HepG2 (cell line): ENCODE data around the gene LAPTM4A. TPM values are rescaled to one million over a fixed set of nuclear protein-coding genes. Genes with fewer than 3 reads are reported as not detected.
A peak's percentile ranks its signal among the peaks of the same experiment; 100 is the strongest.

ENCODE experiments used
- HNF4A ChIP-seq: sonication (generic); formaldehyde crosslinking; IDR thresholded peaks from 2 replicates; pipeline ENCODE4 v1.4.0; 2020; ENCODE audit warnings: missing genetic modification reagents
- MAFG ChIP-seq: sonication (generic); formaldehyde crosslinking; IDR thresholded peaks from 2 replicates; pipeline ENCODE4 v1.5.1; 2020; ENCODE audit warnings: mild to moderate bottlenecking, missing genetic modification reagents
- MAFK ChIP-seq, 2 experiments: IDR thresholded peaks in 1 of 2; conservative IDR thresholded peaks in 1 of 2; 2 replicates each; pipeline ENCODE4 v1.6.1; 2011; ENCODE audit warnings: improper control_type of control experiment in 2 of 2, low read length in 2 of 2
- MXD1 ChIP-seq: sonication (generic); formaldehyde crosslinking; IDR thresholded peaks from 2 replicates; pipeline ENCODE4 v1.4.0; 2020; ENCODE audit warnings: mild to moderate bottlenecking, missing genetic modification reagents
- PCBP1 ChIP-seq: fragments of 200-400 bp; formaldehyde crosslinking; IDR thresholded peaks from 2 replicates; pipeline ENCODE4 v1.6.1; 2017; ENCODE audit warnings: mild to moderate bottlenecking, low read depth, low read length, borderline replicate concordance
- SAP130 ChIP-seq: IDR thresholded peaks from 2 replicates; pipeline ENCODE4 v1.6.1; 2016; ENCODE audit warnings: low read depth
- SOX13 ChIP-seq, 3 experiments: fragments of 450-650 bp in 1 of 3; sonication (generic) in 1 of 3; formaldehyde crosslinking in 1 of 3; IDR thresholded peaks in 2 of 3; conservative IDR thresholded peaks in 1 of 3; 2 replicates each; pipeline versions ENCODE4 v1.5.0 to v1.6.1; 2016 to 2020; ENCODE audit warnings: antibody characterized with exemption in 1 of 3, mild to moderate bottlenecking in 1 of 3, missing compliant biosample characterization in 1 of 3, missing genetic modification reagents in 1 of 3, moderate library complexity in 1 of 3
- SP2 ChIP-seq: sonication (generic); formaldehyde crosslinking; IDR thresholded peaks from 2 replicates; pipeline ENCODE4 v1.5.1; 2020; ENCODE audit warnings: mild to moderate bottlenecking, missing genetic modification reagents
- SP4 ChIP-seq: sonication (generic); formaldehyde crosslinking; IDR thresholded peaks from 2 replicates; pipeline ENCODE4 v1.8.1; 2023; ENCODE audit warnings: mild to moderate bottlenecking, missing genetic modification reagents
- SRY ChIP-seq: sonication (generic); formaldehyde crosslinking; IDR thresholded peaks from 2 replicates; pipeline ENCODE4 v1.8.0; 2022; ENCODE audit warnings: mild to moderate bottlenecking, missing genetic modification reagents
- TFE3 ChIP-seq: IDR thresholded peaks from 2 replicates; pipeline ENCODE4 v1.6.1; 2016
- U2AF2 ChIP-seq: fragments of 200-400 bp; formaldehyde crosslinking; IDR thresholded peaks from 2 replicates; pipeline ENCODE4 v1.6.1; 2017; ENCODE audit warnings: low read depth, mild to moderate bottlenecking, low read length
- ZNF251 ChIP-seq: sonication (generic); formaldehyde crosslinking; IDR thresholded peaks from 2 replicates; pipeline ENCODE4 v1.9.0; 2021; ENCODE audit warnings: mild to moderate bottlenecking, missing genetic modification reagents
- ZNF260 ChIP-seq: sonication (generic); formaldehyde crosslinking; IDR thresholded peaks from 2 replicates; pipeline ENCODE4 v1.4.0; 2020; ENCODE audit warnings: missing genetic modification reagents, low read depth, mild to moderate bottlenecking, borderline replicate concordance
- ZNF605 ChIP-seq: sonication (generic); formaldehyde crosslinking; IDR thresholded peaks from 2 replicates; pipeline ENCODE4 v1.8.0; 2022; ENCODE audit warnings: mild to moderate bottlenecking, missing genetic modification reagents
- ZNF644 ChIP-seq: IDR thresholded peaks from 2 replicates; pipeline ENCODE4 v1.6.1; 2016; ENCODE audit warnings: low read depth
- ZNF678 ChIP-seq: sonication (generic); formaldehyde crosslinking; IDR thresholded peaks from 2 replicates; pipeline ENCODE4 v1.4.0; 2020; ENCODE audit warnings: mild to moderate bottlenecking, missing genetic modification reagents
- ZNF691 ChIP-seq: sonication (generic); formaldehyde crosslinking; IDR thresholded peaks from 2 replicates; pipeline ENCODE4 v1.4.0; 2020; ENCODE audit warnings: missing genetic modification reagents, low read depth, mild to moderate bottlenecking, borderline replicate concordance
- ZNF792 ChIP-seq: IDR thresholded peaks from 2 replicates; pipeline ENCODE4 v1.6.1; 2016
- ZNF83 ChIP-seq: sonication (generic); formaldehyde crosslinking; IDR thresholded peaks from 2 replicates; pipeline ENCODE4 v1.4.0; 2020; ENCODE audit warnings: missing genetic modification reagents, mild to moderate bottlenecking, borderline replicate concordance
- ZNF879 ChIP-seq: sonication (generic); formaldehyde crosslinking; IDR thresholded peaks from 2 replicates; pipeline ENCODE4 v1.8.1; 2023; ENCODE audit warnings: missing genetic modification reagents
- polyA plus RNA-seq, 8 experiments: library from polyadenylated mRNA; depleted of rRNA in 3 of 8; stranded (reverse) in 7 of 8; unstranded in 1 of 8; fragments of >200 nt; fragmentation: Illumina TruSeq in 4 of 8; extraction: Trizol in 4 of 8; gene quantifications; 2 replicates each; pipeline versions ENCODE4 v1.2.1 to v1.2.3, GENCODE V29; 2011 to 2016; ENCODE audit warnings: low read depth in 4 of 8, missing spikeins in 1 of 8, mixed read lengths in 1 of 8; ENCODE audit not compliant: insufficient read depth in 1 of 8
- total RNA-seq, 5 experiments: library from RNA; depleted of rRNA; stranded (reverse); fragments of >200 nt; fragmentation: Illumina TruSeq; extraction: Trizol; gene quantifications; 2 replicates each; pipeline ENCODE4 v1.2.3, GENCODE V29; 2016; ENCODE audit warnings: low read depth in 1 of 5
- TF ChIP-seq, protein P1 (sequence below): sonication (generic); formaldehyde crosslinking; conservative IDR thresholded peaks from 2 replicates; pipeline ENCODE4 v1.4.0; 2020; ENCODE audit warnings: mild to moderate bottlenecking, missing genetic modification reagents, moderate library complexity
- TF ChIP-seq, protein P2 (sequence below): sonication (generic); formaldehyde crosslinking; IDR thresholded peaks from 2 replicates; pipeline ENCODE4 v1.8.1; 2023; ENCODE audit warnings: missing genetic modification reagents, mild to moderate bottlenecking, borderline replicate concordance
- TF ChIP-seq, protein P3 (sequence below): sonication (generic); formaldehyde crosslinking; IDR thresholded peaks from 2 replicates; pipeline ENCODE4 v1.5.0; 2020; ENCODE audit warnings: missing genetic modification reagents, mild to moderate bottlenecking, borderline replicate concordance

The LAPTM4A gene
- total and polyA plus RNA-seq, 2 of the 13 experiments (the other 11 are each of a cell fraction or from before 2014, with no cell fraction given), result 116 to 558 TPM

- TF ChIP-seq ZNF879 (CRISPR knock-in tag) (no peak), ZNF251 (CRISPR knock-in tag) (no peak), ZNF644 (CRISPR knock-in tag) (0 out of 2 replicates have a peak, but pooled peaks have one; percentile 26), TFE3 (CRISPR knock-in tag) (no peak), ZNF260 (no peak), SRY (no peak), ZNF83 (CRISPR knock-in tag) (no peak), PCBP1 (no peak), SP2 (CRISPR knock-in tag) (no peak), MXD1 (CRISPR knock-in tag) (no peak), HNF4A (CRISPR knock-in tag) (peak; percentile 74), ZNF691 (no peak), MAFK (conservative IDR thresholded peaks at IDR 0.05 in 1 of 2, IDR thresholded peaks at IDR 0.05 in 1 of 2; ENCODE audit: low read length in 2 of 2) (no peak), SAP130 (no peak), SP4 (no peak), ZNF605 (CRISPR knock-in tag) (peak; percentile 36; the same call in 1 of the 2 replicates), MAFG (CRISPR knock-in tag) (no peak), U2AF2 (no peak), ZNF678 (no peak), ZNF792 (CRISPR knock-in tag) (no peak), SOX13 (IDR thresholded peaks at IDR 0.05) (no peak), SOX13 (CRISPR knock-in tag; conservative IDR thresholded peaks at IDR 0.05 in 1 of 2, IDR thresholded peaks at IDR 0.05 in 1 of 2) (peak in 1 of 2 experiments; percentile 77; a peak in 2 of 4 replicates)
- TF ChIP-seq, protein P1, sequence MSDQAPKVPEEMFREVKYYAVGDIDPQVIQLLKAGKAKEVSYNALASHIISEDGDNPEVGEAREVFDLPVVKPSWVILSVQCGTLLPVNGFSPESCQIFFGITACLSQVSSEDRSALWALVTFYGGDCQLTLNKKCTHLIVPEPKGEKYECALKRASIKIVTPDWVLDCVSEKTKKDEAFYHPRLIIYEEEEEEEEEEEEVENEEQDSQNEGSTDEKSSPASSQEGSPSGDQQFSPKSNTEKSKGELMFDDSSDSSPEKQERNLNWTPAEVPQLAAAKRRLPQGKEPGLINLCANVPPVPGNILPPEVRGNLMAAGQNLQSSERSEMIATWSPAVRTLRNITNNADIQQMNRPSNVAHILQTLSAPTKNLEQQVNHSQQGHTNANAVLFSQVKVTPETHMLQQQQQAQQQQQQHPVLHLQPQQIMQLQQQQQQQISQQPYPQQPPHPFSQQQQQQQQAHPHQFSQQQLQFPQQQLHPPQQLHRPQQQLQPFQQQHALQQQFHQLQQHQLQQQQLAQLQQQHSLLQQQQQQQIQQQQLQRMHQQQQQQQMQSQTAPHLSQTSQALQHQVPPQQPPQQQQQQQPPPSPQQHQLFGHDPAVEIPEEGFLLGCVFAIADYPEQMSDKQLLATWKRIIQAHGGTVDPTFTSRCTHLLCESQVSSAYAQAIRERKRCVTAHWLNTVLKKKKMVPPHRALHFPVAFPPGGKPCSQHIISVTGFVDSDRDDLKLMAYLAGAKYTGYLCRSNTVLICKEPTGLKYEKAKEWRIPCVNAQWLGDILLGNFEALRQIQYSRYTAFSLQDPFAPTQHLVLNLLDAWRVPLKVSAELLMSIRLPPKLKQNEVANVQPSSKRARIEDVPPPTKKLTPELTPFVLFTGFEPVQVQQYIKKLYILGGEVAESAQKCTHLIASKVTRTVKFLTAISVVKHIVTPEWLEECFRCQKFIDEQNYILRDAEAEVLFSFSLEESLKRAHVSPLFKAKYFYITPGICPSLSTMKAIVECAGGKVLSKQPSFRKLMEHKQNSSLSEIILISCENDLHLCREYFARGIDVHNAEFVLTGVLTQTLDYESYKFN, result peak; percentile 30; the same call in 1 of the 2 replicates
- TF ChIP-seq, protein P2, sequence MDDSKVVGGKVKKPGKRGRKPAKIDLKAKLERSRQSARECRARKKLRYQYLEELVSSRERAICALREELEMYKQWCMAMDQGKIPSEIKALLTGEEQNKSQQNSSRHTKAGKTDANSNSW (CRISPR knock-in tag), result no peak
- TF ChIP-seq, protein P3, sequence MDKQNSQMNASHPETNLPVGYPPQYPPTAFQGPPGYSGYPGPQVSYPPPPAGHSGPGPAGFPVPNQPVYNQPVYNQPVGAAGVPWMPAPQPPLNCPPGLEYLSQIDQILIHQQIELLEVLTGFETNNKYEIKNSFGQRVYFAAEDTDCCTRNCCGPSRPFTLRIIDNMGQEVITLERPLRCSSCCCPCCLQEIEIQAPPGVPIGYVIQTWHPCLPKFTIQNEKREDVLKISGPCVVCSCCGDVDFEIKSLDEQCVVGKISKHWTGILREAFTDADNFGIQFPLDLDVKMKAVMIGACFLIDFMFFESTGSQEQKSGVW (CRISPR knock-in tag), result no peak
Measured at GRCh38 chr2:20077411-20077940, 26.0 kb upstream of the LAPTM4A start (continued).
